Measurements from ENCODE around the gene LIN9.
"Not testable (repeated sequence)": the region's sequence is repeated elsewhere in the genome, so short reads cannot be mapped to it uniquely, and the experiment has no call there.

Gene LIN9

GRCh38 chr1:226203655-226204054, 105.3 kb downstream of the LIN9 start:
- Histone ChIP-seq H3K9ac (ENCODE audit: low read depth, low read length) (no peak overlapping the region), H3K36me3 (ENCODE audit: insufficient read depth, low read length) (no peaks in the 10 kb centered on the region), H3K9me3 (ENCODE audit: control insufficient read depth, insufficient read depth, low read length) (no peaks in the 10 kb centered on the region), H3K4me1 (ENCODE audit: insufficient read depth, low read length) (peaks cover 9% of the 10 kb centered on the region; the same call in 1 of the 2 replicates)

DNA sequence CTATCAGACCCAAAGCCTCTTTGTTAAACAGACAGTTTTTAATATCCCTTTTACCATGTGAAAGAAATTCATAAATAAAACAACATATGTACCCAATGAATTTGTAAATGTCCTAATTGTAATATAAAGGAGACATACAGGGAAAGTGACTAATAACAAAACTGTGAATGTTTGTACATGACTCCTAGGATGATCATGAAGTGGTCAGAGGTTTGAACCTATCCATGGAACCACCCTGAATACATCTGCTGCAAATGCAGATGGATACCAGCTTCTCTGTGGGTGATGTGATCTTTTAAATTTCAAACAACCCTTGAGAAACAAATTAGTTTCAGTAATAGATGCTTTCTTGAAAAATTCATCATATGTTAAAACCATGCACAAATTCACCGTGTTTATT, 105.7 kb downstream of the LIN9 start:
- Histone ChIP-seq H3K4me1 (ENCODE audit: insufficient read depth, low read length) (peaks cover 9% of the 10 kb centered on the region; the same call in 1 of the 2 replicates), H3K36me3 (ENCODE audit: insufficient read depth, low read length) (no peaks in the 10 kb centered on the region), H3K9ac (ENCODE audit: low read depth, low read length) (no peak overlapping the region), H3K9me3 (ENCODE audit: control insufficient read depth, insufficient read depth, low read length) (no peaks in the 10 kb centered on the region)

DNA sequence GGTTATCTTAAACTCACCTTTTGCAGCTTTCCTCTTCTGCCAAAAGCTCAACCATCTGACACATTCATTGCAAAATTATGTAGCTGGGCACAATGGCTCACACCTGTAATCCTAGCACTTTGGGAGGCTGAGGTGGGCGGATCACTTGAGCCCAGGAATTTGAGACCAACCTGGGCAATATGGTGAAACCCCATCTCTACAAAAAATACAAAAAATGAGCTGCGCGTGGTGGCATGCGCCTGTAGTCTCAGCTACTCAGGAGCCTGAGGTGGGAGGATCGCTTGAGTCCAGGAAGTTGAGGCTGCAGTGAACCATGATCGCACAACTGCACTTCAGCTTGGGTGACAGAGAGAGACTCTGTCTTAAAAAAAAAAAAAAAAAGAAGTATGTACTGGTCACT, 106.3 kb downstream of the LIN9 start:
- H3K36me3 ChIP-seq (ENCODE audit: insufficient read depth, low read length); H3K9ac ChIP-seq (ENCODE audit: low read depth, low read length); H3K9me3 ChIP-seq (ENCODE audit: control insufficient read depth, insufficient read depth, low read length); H3K4me1 ChIP-seq (ENCODE audit: insufficient read depth, low read length): not testable (repeated sequence)

GRCh38 chr1:226202246-226202645, 106.7 kb downstream of the LIN9 start:
- H3K4me1 ChIP-seq (ENCODE audit: insufficient read depth, low read length): peaks cover 9% of the 10 kb centered on the region; the same call in 1 of the 2 replicates

GRCh38 chr1:226201029-226201593, 107.9 kb downstream of the LIN9 start:
- Histone ChIP-seq H3K9me3 (ENCODE audit: control insufficient read depth, insufficient read depth, low read length) (no peaks in the 10 kb centered on the region), H3K9ac (ENCODE audit: low read depth, low read length) (no peak overlapping the region), H3K4me1 (ENCODE audit: insufficient read depth, low read length) (peaks cover 9% of the 10 kb centered on the region; the same call in 1 of the 2 replicates), H3K36me3 (ENCODE audit: insufficient read depth, low read length) (no peaks in the 10 kb centered on the region)

More at GRCh38 chr1:226202246-226202645, 106.7 kb downstream of the LIN9 start:
- Histone ChIP-seq H3K9ac (ENCODE audit: low read depth, low read length) (no peak overlapping the region), H3K9me3 (ENCODE audit: control insufficient read depth, insufficient read depth, low read length) (no peaks in the 10 kb centered on the region), H3K36me3 (ENCODE audit: insufficient read depth, low read length) (no peaks in the 10 kb centered on the region)

GRCh38 chr1:226199971-226200370, 109.0 kb downstream of the LIN9 start:
- peaks cover 9% of the 10 kb centered on the region; the same call in 1 of the 2 replicates for H3K4me1 ChIP-seq (ENCODE audit: insufficient read depth, low read length)
- H3K9me3 ChIP-seq (ENCODE audit: control insufficient read depth, insufficient read depth, low read length): no peaks in the 10 kb centered on the region
- no peaks in the 10 kb centered on the region for H3K36me3 ChIP-seq (ENCODE audit: insufficient read depth, low read length)
- H3K9ac ChIP-seq (ENCODE audit: low read depth, low read length): no peak overlapping the region

DNA sequence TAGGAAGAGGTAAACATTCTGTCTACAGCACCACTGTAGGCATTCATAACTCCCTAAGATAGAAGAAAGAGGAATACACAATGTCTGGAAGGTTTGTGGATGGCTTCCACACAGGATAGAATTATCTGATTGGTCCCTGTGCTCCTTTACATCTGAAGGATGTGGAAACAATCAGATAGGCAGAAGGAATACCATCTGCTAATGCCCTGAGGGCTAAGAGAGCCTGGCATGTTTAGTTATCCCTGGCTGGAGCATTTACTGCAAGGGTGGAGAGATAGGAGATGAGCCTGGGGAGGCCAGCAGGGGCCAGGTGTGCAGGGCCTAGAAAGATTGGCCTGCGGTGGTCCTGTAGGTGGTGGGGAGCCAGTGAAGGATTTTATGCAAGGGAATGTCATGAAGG, 113.8 kb downstream of the LIN9 start:
- H3K9me3 ChIP-seq (ENCODE audit: control insufficient read depth, insufficient read depth, low read length): no peaks in the 10 kb centered on the region
- H3K4me1 ChIP-seq (ENCODE audit: insufficient read depth, low read length): no peaks in the 10 kb centered on the region
- no peak overlapping the region for H3K9ac ChIP-seq (ENCODE audit: low read depth, low read length)
- H3K36me3 ChIP-seq (ENCODE audit: insufficient read depth, low read length): no peaks in the 10 kb centered on the region

DNA sequence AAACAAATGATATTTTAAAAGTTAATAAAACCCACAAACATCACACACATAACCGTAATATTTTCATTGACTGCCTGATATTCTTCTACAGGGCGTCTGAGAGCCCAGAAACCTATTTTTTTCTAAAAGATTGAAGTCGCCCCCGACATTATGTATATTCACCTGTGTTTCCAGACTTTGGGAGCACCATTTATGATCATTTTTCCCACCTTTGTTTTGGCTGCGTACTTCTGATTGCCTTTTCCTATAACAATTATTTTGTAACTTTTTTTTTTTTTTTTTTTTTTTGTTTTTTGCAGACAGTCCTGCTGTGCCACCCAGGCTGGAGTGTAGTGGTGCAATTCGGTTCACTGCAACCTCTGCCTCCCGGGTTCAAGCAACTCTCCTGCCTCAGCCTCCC, 121.6 kb downstream of the LIN9 start:
- H3K4me1 ChIP-seq (ENCODE audit: insufficient read depth, low read length): peaks cover 9% of the 10 kb centered on the region
- H3K9ac ChIP-seq (ENCODE audit: low read depth, low read length): peak overlapping the region; percentile 90
- no peaks in the 10 kb centered on the region for H3K9me3 ChIP-seq (ENCODE audit: control insufficient read depth, insufficient read depth, low read length)
- H3K36me3 ChIP-seq (ENCODE audit: insufficient read depth, low read length): no peaks in the 10 kb centered on the region

DNA sequence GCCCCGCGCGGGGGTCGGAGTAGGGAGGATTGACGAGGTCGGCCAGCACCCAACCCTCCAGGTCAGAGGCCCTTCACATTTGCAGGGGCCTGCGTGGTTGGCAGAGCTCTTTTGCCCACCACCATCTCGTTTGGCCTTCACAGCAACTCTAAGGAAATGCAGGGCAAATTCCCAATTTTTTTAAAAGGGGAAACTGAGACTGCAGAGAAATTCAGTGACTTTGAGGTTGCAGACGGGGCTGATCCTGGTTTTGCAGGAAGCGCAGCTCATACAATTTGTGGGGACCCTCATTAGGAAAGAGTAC, 122.0 kb downstream of the LIN9 start:
- no peaks in the 10 kb centered on the region for H3K36me3 ChIP-seq (ENCODE audit: insufficient read depth, low read length)
- no peaks in the 10 kb centered on the region for H3K9me3 ChIP-seq (ENCODE audit: control insufficient read depth, insufficient read depth, low read length)
- H3K4me1 ChIP-seq (ENCODE audit: insufficient read depth, low read length): peaks cover 9% of the 10 kb centered on the region
- H3K9ac ChIP-seq (ENCODE audit: low read depth, low read length): peak overlapping the region; percentile 90

GRCh38 chr1:226186124-226187018, 122.6 kb downstream of the LIN9 start, which contains the start of gene ACBD3:
ACBD3 (minus strand) TSS chr1:226186741; CDS start chr1:226186675, 66 bp downstream.
- H3K4me1 ChIP-seq (ENCODE audit: insufficient read depth, low read length): peaks cover 9% of the 10 kb centered on the region
- H3K9me3 ChIP-seq (ENCODE audit: control insufficient read depth, insufficient read depth, low read length): no peaks in the 10 kb centered on the region
- H3K36me3 ChIP-seq (ENCODE audit: insufficient read depth, low read length): no peaks in the 10 kb centered on the region
- peak within 1 kb of the TSS; percentile 90 for H3K9ac ChIP-seq (ENCODE audit: low read depth, low read length)

- Histone ChIP-seq H3K9me3 (ENCODE audit: control insufficient read depth, insufficient read depth, low read length) (no peaks in the 10 kb centered on the region), H3K9ac (ENCODE audit: low read depth, low read length) (peak overlapping the region; percentile 90), H3K36me3 (ENCODE audit: insufficient read depth, low read length) (no peaks in the 10 kb centered on the region; the same call in 1 of the 2 replicates), H3K4me1 (ENCODE audit: insufficient read depth, low read length) (peaks cover 9% of the 10 kb centered on the region)
Observed at GRCh38 chr1:226185141-226186036, 123.6 kb downstream of the LIN9 start.

DNA sequence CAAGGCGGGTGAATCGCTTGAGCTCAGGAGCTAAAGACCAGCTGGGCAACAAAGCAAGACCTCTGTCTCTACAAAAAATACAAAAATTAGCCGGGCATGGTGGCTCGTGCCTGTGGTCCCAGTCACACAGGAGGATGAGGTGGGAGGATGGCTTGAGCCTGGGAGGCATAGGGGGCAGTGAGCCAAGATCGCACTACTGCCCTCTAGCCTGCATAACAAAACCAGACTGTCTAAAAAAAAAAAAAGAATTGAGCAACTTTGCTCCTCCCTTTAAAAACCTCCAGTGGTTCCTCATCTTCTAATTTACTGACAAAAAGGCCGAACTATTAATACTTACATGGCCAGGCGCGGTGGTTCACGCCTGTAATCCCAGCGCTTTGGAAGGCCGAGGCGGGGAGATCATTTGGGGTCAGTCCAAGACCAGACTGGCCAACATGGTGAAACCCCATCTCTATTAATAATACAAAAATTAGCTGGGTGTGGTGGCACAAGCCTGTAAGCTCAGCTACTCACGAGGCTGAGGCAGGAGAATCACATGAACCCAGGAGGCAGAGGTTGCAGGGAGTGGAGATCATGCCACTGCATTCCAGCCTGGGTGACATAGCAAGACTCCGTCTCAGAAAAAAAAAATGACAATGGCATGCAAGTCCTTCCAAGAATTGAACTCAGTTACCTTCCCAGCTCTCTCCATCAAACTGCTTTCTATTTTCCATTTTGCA, 126.8 kb downstream of the LIN9 start:
- Histone ChIP-seq H3K36me3 (ENCODE audit: insufficient read depth, low read length) (no peaks in the 10 kb centered on the region; the same call in 1 of the 2 replicates), H3K4me1 (ENCODE audit: insufficient read depth, low read length) (peaks cover 9% of the 10 kb centered on the region), H3K9ac (ENCODE audit: low read depth, low read length) (no peak overlapping the region), H3K9me3 (ENCODE audit: control insufficient read depth, insufficient read depth, low read length) (no peaks in the 10 kb centered on the region)
